Measurements from ENCODE around the gene METRNL.

METRNL gene

GRCh38 chr17:83092931-83093330 is 13.5 kb downstream of the METRNL start:
- DNase-seq: no peak

GRCh38 chr17:83093506-83093905 is 14.1 kb downstream of the METRNL start:
- no peak for DNase-seq

GRCh38 chr17:83094291-83094690 is 14.9 kb downstream of the METRNL start:
- DNase-seq: no peak

- DNase-seq: no peak
Measured at GRCh38 chr17:83095016-83095415, 15.6 kb downstream of the METRNL start.

GRCh38 chr17:83096401-83097224 is 17.2 kb downstream of the METRNL start:
- DNase-seq: no peak

- DNase-seq: no peak
Measured at GRCh38 chr17:83097831-83098230, 18.4 kb downstream of the METRNL start.

GRCh38 chr17:83098241-83099085 is 19.1 kb downstream of the METRNL start:
- no peak for DNase-seq

GRCh38 chr17:83099086-83099555 is 19.7 kb downstream of the METRNL start:
- DNase-seq: no peak

GRCh38 chr17:83099570-83100181 is 20.3 kb downstream of the METRNL start:
- DNase-seq: peak; percentile 55

GRCh38 chr17:83100220-83100852 is 20.9 kb downstream of the METRNL start:
- no peak for DNase-seq

GRCh38 chr17:83100853-83101391 is 21.5 kb downstream of the METRNL start:
- DNase-seq: no peak

- DNase-seq: no peak
Measured at GRCh38 chr17:83101805-83102480, 22.5 kb downstream of the METRNL start.

GRCh38 chr17:83103200-83103942 is 24.0 kb downstream of the METRNL start:
- DNase-seq: peak; percentile 62

GRCh38 chr17:83103943-83104311 is 24.5 kb downstream of the METRNL start:
- DNase-seq: no peak

GRCh38 chr17:83104577-83105505 is 25.4 kb downstream of the METRNL start:
- DNase-seq: no peak

GRCh38 chr17:83105512-83105911 is 26.1 kb downstream of the METRNL start:
- no peak for DNase-seq

- DNase-seq: no peak
Measured at GRCh38 chr17:83106056-83106588, 26.7 kb downstream of the METRNL start.

- no peak for DNase-seq
Measured at GRCh38 chr17:83106913-83107655, 27.7 kb downstream of the METRNL start.

- DNase-seq: no peak
Measured at GRCh38 chr17:83107656-83108048, 28.2 kb downstream of the METRNL start.

Data from fibroblast of skin of abdomen (primary cell).